Keratinocyte (primary cell): ENCODE results near the gene GTF2F1.

Source experiments
- EZH2 ChIP-seq: IDR thresholded peaks from one replicate; pipeline ENCODE4 v1.6.1; 2012; ENCODE audit warnings: inconsistent platforms, mild to moderate bottlenecking, low read length, moderate library complexity
- TF ChIP-seq, protein P1 (sequence below), 3 experiments: IDR thresholded peaks in 1 of 3; conservative IDR thresholded peaks in 1 of 3; optimal IDR thresholded peaks in 1 of 3; 2 replicates in 2 of 3; 3 replicates in 1 of 3; pipeline versions ENCODE3 to v1.5.1; 2011; ENCODE audit warnings: low read length in 3 of 3, mild to moderate bottlenecking in 3 of 3, moderate library complexity in 2 of 3, control low read depth in 1 of 3, inconsistent platforms in 1 of 3; ENCODE audit not compliant: insufficient read depth in 2 of 3; ENCODE audit errors: extremely low read depth in 1 of 3

DNA sequence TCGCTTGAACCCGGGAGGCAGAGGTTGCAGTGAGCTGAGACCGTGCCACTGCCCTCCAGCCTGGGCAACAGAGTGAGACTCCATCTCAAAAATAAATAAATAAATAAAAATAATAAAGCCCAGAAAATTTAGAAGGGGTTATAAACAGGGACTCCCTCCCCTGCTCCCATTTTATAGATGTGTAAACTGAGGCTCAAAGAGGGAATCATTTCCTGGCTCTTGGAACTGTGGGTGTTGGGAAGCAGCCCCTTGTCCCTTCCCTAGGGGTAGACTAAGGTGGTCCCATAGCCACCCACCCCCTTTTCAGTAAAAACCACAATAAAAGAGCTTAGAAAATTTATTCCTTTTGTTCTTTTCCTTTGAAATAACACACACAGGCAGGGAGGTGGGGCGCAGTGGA lies 46.8 kb upstream of the GTF2F1 start:
- TF ChIP-seq, protein P1, sequence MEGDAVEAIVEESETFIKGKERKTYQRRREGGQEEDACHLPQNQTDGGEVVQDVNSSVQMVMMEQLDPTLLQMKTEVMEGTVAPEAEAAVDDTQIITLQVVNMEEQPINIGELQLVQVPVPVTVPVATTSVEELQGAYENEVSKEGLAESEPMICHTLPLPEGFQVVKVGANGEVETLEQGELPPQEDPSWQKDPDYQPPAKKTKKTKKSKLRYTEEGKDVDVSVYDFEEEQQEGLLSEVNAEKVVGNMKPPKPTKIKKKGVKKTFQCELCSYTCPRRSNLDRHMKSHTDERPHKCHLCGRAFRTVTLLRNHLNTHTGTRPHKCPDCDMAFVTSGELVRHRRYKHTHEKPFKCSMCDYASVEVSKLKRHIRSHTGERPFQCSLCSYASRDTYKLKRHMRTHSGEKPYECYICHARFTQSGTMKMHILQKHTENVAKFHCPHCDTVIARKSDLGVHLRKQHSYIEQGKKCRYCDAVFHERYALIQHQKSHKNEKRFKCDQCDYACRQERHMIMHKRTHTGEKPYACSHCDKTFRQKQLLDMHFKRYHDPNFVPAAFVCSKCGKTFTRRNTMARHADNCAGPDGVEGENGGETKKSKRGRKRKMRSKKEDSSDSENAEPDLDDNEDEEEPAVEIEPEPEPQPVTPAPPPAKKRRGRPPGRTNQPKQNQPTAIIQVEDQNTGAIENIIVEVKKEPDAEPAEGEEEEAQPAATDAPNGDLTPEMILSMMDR (optimal IDR thresholded peaks at IDR 0.05 in 1 of 3, IDR thresholded peaks at IDR 0.05 in 1 of 3, conservative IDR thresholded peaks at IDR 0.05 in 1 of 3; ENCODE audit: extremely low read depth in 1 of 3, insufficient read depth in 2 of 3, low read length in 3 of 3) = no peak
- no peak for TF ChIP-seq EZH2
